HepG2 (cell line): Measurements from ENCODE around the gene PFDN2. TPM values are rescaled to one million over a fixed set of nuclear protein-coding genes. Genes with fewer than 3 reads are reported as not detected.
A peak's percentile ranks its signal among the peaks of the same experiment; 100 is the strongest.

Experiments
- ARID5B ChIP-seq: IDR thresholded peaks from 2 replicates; pipeline ENCODE4 v1.4.0; 2020; ENCODE audit warnings: mild to moderate bottlenecking, missing genetic modification reagents
- HES4 ChIP-seq: sonication (generic); formaldehyde crosslinking; IDR thresholded peaks from 2 replicates; pipeline ENCODE4 v1.9.0; 2021; ENCODE audit warnings: mild to moderate bottlenecking, missing genetic modification reagents, borderline replicate concordance
- IRF9 ChIP-seq: sonication (generic); formaldehyde crosslinking; IDR thresholded peaks from 2 replicates; pipeline ENCODE4 v1.8.0; 2022; ENCODE audit warnings: missing genetic modification reagents, mild to moderate bottlenecking, borderline replicate concordance
- MLXIP ChIP-seq: sonication (generic); formaldehyde crosslinking; IDR thresholded peaks from 2 replicates; pipeline ENCODE4 v1.9.0; 2021; ENCODE audit warnings: missing genetic modification reagents, borderline replicate concordance
- NFIC ChIP-seq: IDR thresholded peaks from 2 replicates; pipeline ENCODE4 v1.6.1; 2012; ENCODE audit warnings: mild to moderate bottlenecking, low read length, inconsistent platforms
- NKX3-1 ChIP-seq: sonication (generic); formaldehyde crosslinking; IDR thresholded peaks from 2 replicates; pipeline ENCODE4 v1.5.0; 2020; ENCODE audit warnings: missing genetic modification reagents
- PAX8 ChIP-seq: sonication (generic); formaldehyde crosslinking; IDR thresholded peaks from 2 replicates; pipeline ENCODE4 v1.8.0; 2022; ENCODE audit warnings: mild to moderate bottlenecking, missing genetic modification reagents, borderline replicate concordance
- RERE ChIP-seq: IDR thresholded peaks from 2 replicates; pipeline ENCODE4 v1.6.1; 2016; ENCODE audit warnings: low read depth, missing genetic modification reagents, missing compliant biosample characterization
- TIGD3 ChIP-seq: sonication (generic); formaldehyde crosslinking; IDR thresholded peaks from 2 replicates; pipeline ENCODE4 v1.5.1; 2020; ENCODE audit warnings: mild to moderate bottlenecking, missing genetic modification reagents, borderline replicate concordance
- ZFP90 ChIP-seq: sonication (generic); formaldehyde crosslinking; IDR thresholded peaks from 2 replicates; pipeline ENCODE4 v1.8.0; 2022; ENCODE audit warnings: missing genetic modification reagents, mild to moderate bottlenecking, inconsistent platforms, borderline replicate concordance
- ZNF33B ChIP-seq: sonication (generic); formaldehyde crosslinking; IDR thresholded peaks from 2 replicates; pipeline ENCODE4 v1.5.1; 2020; ENCODE audit warnings: mild to moderate bottlenecking, missing genetic modification reagents
- polyA plus RNA-seq, 8 experiments: library from polyadenylated mRNA; depleted of rRNA in 3 of 8; stranded (reverse) in 7 of 8; unstranded in 1 of 8; fragments of >200 nt; fragmentation: Illumina TruSeq in 4 of 8; extraction: Trizol in 4 of 8; gene quantifications; 2 replicates each; pipeline versions ENCODE4 v1.2.1 to v1.2.3, GENCODE V29; 2011 to 2016; ENCODE audit warnings: low read depth in 4 of 8, missing spikeins in 1 of 8, mixed read lengths in 1 of 8; ENCODE audit not compliant: insufficient read depth in 1 of 8
- total RNA-seq, 5 experiments: library from RNA; depleted of rRNA; stranded (reverse); fragments of >200 nt; fragmentation: Illumina TruSeq; extraction: Trizol; gene quantifications; 2 replicates each; pipeline ENCODE4 v1.2.3, GENCODE V29; 2016; ENCODE audit warnings: low read depth in 1 of 5

Gene PFDN2
- total and polyA plus RNA-seq, 2 of the 13 experiments (the other 11 are each of a cell fraction or from before 2014, with no cell fraction given) = 62.6 to 63.6 TPM

- TF ChIP-seq TIGD3 (no peak), RERE (no peak), ARID5B (CRISPR knock-in tag) (peak; percentile 15; the same call in 1 of the 2 replicates), ZFP90 (CRISPR knock-in tag) (peak; percentile 72), PAX8 (CRISPR knock-in tag) (no peak), IRF9 (no peak), HES4 (0 out of 2 replicates have a peak, but pooled peaks have one; percentile 12), NFIC (no peak), MLXIP (CRISPR knock-in tag) (no peak), ZNF33B (CRISPR knock-in tag) (0 out of 2 replicates have a peak, but pooled peaks have one; percentile 27), NKX3-1 (CRISPR knock-in tag) (no peak; the same call in 1 of the 2 replicates)
Measured at GRCh38 chr1:161165742-161166668, 48.2 kb upstream of the PFDN2 start, which contains the start of gene PPOX (continued).
